GM18907 (cell line): ENCODE measurements around the gene SERTM1.

ENCODE experiments used
- ATAC-seq: cut with Tn5 transposase; IDR thresholded peaks from one replicate; pipeline ENCODE4 v1.9.1; 2021; ENCODE audit warnings: mild to moderate bottlenecking, moderate library complexity; ENCODE audit not compliant: unreplicated experiment

Gene SERTM1

GRCh38 chr13:36709136-36709890, 35.5 kb downstream of the SERTM1 start:
- no peak for ATAC-seq

- no peak for ATAC-seq
Observed at GRCh38 chr13:36710396-36710795, 36.6 kb downstream of the SERTM1 start.

- no peak for ATAC-seq
Observed at GRCh38 chr13:36712290-36712689, 38.5 kb downstream of the SERTM1 start.

GRCh38 chr13:36712770-36713169, 39.0 kb downstream of the SERTM1 start:
- no peak for ATAC-seq

- no peak for ATAC-seq
Observed at GRCh38 chr13:36713887-36714286, 40.1 kb downstream of the SERTM1 start.

- no peak for ATAC-seq
Observed at GRCh38 chr13:36715841-36716240, 42.0 kb downstream of the SERTM1 start.

GRCh38 chr13:36717017-36717416, 43.2 kb downstream of the SERTM1 start:
- ATAC-seq, result no peak

GRCh38 chr13:36717966-36718545, 44.2 kb downstream of the SERTM1 start:
- no peak for ATAC-seq

GRCh38 chr13:36718686-36719085, 44.9 kb downstream of the SERTM1 start:
- no peak for ATAC-seq

GRCh38 chr13:36724141-36724540, 50.3 kb downstream of the SERTM1 start:
- ATAC-seq, result no peak

GRCh38 chr13:36725936-36726335, 52.1 kb downstream of the SERTM1 start:
- no peak for ATAC-seq

GRCh38 chr13:36728006-36728405, 54.2 kb downstream of the SERTM1 start:
- no peak for ATAC-seq

- no peak for ATAC-seq
Observed at GRCh38 chr13:36736119-36736726, 62.4 kb downstream of the SERTM1 start.

GRCh38 chr13:36737524-36738083, 63.8 kb downstream of the SERTM1 start:
- ATAC-seq, result no peak

GRCh38 chr13:36745436-36745835, 71.6 kb downstream of the SERTM1 start:
- ATAC-seq, result no peak

- ATAC-seq, result no peak
Observed at GRCh38 chr13:36746051-36746450, 72.2 kb downstream of the SERTM1 start.
